ENCODE measurements around the gene PITPNM1.
"Not testable (repeated sequence)": the region's sequence is repeated elsewhere in the genome, so short reads cannot be mapped to it uniquely, and the experiment has no call there.

Gene PITPNM1

DNA sequence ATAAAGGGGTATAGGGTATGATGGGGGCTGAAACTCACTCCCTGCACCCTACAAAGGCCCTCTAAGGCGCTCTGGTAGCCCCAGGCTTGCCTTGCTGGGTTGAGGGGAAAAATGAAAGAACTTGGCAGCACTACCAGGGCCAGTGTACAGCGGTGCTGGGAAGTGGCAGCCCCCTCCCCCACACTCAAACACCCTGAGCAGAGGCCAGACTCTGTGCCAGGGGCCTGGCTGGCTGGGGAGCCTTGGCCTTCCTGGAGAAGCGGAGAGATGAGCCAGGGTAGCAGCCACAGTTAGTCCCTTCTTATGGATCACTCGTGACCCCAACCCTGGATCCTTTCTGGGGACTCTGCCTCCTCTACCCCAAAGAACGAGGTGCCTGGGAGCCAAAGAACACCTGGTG lies 38.8 kb downstream of the PITPNM1 start:
- DNase-seq = no peak

DNA sequence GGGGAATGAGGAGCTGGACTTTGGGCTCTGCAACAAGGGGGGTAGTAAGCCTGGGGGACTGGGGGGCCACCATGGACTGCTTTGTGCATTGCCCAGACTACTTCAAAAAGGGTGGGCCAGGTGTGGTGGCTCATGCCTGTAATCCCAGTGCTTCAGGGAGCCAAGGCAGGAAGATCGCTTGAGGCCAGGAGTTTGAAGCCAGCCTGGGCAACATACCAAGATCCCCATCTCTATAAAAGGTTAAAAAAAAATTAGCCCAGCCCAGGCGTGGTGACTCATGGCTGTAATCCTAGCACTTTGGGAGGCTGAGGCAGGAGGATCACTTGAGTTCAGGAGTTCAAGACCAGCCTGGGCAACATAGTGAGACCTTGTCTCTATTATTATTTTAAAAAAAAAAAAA lies 39.6 kb downstream of the PITPNM1 start:
- not testable (repeated sequence) for DNase-seq, ATAC-seq

More for the DNA sequence above, 38.8 kb downstream of the PITPNM1 start:
- ATAC-seq = no peak

DNA sequence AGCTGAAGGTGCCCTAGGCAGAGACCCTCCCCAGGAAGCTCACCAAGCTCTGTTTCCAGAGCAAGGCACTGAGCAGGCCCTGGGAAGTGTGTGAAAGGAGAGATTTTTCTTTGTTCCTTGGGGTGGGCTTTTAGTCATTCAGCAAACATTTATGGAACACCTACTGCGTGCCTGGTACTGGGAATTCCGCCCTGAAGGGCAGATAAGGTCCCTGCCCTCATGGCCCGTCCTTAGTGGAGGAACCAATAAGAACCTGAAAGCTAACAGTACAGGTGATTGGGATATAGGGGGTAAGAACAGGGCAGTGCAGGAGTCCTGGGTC lies 40.0 kb downstream of the PITPNM1 start:
- DNase-seq = no peak

DNA sequence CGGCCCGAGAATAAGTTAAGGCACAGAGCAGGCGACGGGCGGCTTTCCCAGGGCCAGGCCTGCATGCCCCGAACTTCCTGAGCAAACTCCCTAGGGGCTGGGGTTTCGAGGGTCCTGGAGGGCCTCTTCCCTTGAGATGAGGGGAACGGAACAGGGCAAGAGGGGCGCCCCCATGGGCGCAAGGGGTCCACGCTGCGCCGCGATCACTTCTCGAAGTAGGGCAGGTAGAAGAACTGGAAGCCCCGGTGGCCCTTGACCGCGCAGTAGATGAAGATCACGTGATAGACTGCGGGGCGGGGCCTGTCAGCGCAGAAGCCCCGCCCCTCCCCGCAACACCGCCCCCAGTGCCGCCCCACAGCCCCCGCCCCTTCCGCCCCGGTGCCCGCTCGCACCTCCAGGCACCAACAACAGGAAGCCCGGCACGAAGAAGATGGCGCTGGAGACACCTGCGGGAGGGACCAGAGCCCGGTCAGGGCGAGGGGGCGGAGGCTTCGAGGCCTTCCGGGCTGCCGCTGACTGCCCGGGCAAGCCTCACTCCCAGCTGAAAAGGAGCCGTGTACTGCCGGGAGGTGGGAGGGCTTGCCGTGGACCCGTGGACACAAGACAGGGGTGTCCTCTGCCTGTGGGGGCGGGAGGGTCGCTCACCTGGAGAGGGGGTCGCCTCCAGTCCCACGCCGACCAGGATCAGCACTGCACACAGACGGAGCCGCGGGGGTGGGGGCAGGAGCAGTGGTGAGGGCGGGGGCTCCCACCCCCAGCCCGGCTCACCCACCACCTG lies 40.6 kb downstream of the PITPNM1 start:
- DNase-seq (peak; percentile 95), ATAC-seq (peak; percentile 78)

More for the DNA sequence above, 40.0 kb downstream of the PITPNM1 start:
- no peak for ATAC-seq

DNA sequence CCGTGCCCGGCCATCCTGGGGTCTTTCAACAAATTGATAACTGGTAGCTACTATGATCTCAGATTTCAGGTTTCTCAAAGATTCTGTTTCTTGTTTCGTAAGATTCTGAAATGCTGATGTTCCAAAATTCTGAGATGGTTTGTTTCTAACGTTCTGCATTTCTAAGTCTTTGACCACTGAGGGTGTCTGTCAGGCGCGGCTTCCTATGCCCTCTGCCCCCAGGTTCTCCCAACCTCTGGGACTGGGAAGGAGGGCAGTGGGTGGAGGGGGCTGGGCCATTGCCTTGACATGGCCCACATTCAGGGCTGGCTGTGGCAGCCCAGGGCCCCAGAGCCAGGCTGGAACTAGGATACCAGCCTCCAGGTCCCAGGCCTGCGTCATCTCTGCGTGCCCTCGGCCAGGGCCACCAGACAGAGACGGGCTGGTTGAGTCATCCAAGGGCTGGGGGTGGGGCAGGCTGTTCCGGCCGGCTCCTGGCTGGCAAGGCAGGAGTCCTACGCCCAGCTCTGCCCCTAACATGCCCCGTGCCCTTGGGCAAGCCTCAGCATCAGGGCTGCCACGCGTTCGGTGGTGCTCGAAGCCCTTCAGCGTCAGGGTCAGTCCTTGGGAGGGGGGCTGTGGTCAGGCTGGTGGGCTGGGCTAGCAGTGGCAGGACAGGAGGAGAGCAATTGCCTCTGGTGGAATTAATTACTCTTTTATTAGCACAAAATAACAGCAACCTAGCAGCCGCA lies 41.3 kb downstream of the PITPNM1 start:
- DNase-seq (no peak), ATAC-seq (no peak)

DNA sequence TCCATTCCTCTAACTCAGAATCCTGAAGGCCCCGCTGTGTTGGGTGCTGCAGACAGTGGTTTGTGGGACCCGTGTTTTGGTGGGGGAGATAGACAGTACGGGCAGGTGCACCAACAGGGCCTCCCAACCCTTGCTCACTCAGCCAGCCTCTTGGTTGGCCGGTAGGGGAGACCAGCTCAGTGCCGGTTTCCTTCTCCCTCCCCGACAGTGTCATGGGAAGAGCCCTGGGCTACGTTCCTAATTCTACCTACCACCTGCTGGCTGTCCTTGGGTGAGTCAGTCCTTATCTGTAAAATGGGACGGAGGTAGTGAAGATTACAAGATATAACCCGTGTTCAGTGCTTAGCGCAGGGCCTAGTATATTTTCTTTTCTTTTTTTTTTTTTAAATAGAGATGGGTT lies 42.0 kb downstream of the PITPNM1 start:
- ATAC-seq = no peak
- DNase-seq = no peak

DNA sequence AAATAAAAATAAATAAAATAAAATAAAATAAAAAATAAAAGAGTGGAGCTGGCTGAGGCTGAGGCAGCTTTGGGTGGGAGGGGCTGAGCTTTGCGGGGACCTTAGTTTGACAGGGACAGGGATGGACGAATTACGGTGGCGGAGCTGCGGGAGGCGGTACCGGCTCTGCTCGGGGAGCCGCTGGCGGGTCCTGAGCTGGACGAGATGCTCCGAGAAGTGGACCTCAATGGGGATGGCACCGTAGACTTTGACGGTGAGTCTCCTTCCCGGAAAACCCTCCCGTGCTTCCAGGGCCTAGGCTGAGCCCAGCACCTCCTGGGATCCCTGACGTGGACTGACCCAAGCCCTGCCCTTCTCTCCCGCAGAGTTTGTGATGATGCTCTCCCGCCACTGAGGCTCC lies 46.9 kb downstream of the PITPNM1 start:
- DNase-seq (no peak), ATAC-seq (no peak)

DNA sequence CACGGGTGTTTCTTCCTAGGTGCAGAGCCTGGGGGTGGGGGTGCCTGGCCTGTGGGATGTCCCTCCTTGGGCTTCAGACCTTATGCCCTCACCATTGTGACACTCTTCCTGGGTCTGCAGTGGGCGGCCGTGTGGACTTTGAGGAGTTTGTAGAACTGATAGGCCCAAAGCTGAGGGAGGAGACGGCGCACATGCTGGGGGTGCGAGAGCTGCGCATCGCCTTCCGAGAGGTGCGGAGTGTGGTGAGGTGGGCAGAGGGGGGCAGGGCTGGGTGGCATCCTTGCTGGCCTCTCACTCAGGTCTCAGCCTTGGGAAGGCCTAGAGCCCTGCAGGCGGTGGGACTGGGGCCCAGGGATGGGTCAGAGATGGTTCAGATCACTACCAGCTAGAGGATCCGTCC lies 47.7 kb downstream of the PITPNM1 start:
- DNase-seq = no peak
- ATAC-seq = no peak

DNA sequence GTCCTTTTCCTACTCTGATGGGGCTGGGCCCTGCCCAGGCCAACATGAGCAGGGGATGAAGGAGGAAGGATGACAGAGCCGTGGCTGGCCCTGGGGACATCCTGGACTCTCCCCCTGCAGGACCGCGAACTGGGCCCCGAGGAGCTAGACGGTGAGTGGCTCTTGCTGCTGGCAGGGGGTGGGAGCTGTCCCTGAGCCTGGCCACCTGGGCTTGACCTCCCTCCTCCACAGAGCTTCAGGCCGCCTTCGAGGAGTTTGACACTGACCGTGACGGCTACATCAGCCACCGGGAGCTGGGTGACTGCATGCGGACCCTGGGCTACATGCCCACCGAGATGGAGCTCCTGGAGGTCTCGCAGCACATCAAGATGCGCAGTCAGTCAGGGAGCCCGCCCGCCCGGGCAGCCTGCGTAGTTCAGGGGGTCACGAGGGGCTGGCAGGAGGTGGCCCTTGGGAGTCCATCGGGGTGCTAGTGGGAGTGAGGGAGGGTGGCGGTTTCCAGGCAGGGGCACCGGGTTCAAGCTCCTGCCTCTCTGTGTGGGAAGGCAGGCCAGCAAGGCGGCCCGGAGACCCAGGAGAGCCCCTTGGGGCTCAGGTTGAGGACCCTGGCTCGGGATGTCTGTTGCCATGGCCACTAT lies 49.0 kb downstream of the PITPNM1 start:
- ATAC-seq (no peak), DNase-seq (no peak)

DNA sequence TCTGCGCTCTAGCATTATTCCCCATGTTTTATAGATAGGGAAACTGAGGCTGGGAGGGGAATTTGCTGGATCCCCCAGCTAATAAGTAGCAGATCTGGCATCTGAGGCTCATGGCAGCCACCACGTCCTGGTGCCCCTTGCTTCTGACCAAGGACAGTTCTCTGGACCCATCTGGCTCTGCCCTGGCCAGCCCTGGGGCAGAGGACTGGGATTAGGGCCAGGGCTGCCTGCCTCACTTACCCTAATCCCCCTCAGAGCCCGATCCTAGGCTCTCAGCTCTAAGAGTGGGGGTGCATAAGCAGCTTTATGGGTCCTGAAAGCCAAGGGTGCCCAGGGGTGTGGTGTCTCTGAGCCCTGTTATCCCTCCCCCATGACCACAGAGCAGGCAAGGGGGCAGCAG lies 50.1 kb downstream of the PITPNM1 start, which contains the start of gene CABP4:
Gene CABP4 (plus strand): TSS at position 301 of the 400 bp plus-strand sequence. CDS start 70 bp downstream, at position 371.
- DNase-seq = no peak

DNA sequence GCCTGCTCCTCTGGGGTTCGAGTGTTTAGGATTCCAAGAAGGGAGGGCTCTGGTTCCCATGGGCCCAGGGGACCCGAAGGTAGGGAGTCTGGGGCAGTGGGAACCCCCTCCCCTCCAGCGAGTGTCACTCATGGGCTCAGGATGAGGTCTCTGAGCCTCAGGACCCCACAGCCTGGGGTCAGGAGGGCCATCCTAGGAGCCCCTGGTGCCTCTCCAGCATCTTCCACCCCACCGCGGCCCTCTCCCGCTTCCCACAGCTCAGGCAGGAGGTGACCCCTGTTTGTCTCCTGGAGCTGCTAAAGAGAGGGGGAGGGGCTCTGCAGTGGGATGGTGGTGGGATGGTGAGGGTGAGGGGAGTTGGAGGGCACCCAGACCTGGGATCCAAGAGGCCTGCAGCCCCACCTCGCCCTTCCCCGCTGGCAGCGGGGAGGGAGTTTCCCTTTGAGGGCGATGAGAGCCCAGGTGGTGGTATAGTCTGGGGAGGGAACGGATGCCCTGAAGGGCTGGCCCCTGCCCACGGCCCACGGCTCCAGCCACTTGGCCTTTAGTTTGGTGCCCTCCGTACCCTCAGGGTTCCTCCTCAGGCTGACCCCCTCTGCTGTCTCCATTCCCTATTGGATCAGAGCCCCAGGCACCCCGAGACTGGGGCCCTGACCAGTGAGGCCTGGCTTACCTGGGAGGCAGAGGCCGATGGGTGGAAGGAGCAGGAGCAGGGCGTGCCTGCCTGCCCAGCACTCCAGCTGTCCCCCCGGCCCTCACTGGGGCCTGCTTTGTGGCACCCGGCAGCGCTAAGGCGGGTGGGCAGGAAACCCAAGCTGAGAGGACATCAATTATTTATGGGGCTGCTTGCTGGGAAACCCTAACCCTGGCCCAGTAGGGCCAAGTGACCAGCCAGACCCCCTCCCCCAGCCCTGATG lies 51.1 kb downstream of the PITPNM1 start:
- DNase-seq = no peak
- no peak for ATAC-seq

More for the DNA sequence above, 50.1 kb downstream of the PITPNM1 start, which contains the start of gene CABP4:
- ATAC-seq = no peak

DNA sequence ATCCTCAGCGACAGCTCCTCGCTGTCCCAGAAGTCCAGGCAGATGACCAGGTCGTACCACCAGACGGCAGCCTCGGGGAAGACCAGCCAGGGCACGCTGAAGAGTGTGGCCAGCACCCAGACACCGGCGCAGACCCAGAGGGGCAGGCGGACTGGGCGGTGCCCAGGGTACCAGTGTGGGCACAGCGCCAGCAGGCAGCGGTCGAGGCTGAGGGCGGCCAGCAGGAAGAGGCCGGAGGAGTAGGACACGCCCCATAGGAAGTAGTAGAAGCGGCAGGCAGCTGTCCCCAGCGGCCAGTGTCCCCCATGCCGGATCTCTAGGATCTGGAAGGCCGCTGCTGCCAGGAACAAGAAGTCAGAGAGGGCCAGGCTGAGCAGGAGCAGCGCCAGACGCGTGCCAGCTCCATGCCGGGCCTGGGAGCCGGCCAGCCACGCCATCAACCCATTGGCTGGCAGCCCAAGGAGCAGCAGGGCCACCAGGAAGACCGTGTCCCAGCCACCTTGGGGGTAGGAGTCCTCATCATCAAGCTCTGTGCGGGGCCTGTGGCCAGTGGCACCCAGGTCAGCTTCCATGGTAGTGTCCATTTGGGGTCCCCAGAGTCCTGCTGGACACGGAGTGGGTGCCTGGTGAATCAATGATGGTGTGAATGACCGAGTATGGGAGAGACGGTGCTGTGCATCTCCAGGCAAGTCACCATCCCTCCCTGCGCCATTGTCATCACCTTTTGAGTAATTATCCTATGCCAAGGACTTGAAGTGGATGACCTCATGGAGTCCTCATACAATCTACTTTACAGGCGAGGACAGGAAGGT lies 52.8 kb downstream of the PITPNM1 start, which contains the start of gene GPR152:
Gene GPR152 (minus strand): TSS at position 589 of the 812 bp plus-strand sequence. CDS start 5 bp downstream, at position 584.
- DNase-seq (no peak), ATAC-seq (no peak)

DNA sequence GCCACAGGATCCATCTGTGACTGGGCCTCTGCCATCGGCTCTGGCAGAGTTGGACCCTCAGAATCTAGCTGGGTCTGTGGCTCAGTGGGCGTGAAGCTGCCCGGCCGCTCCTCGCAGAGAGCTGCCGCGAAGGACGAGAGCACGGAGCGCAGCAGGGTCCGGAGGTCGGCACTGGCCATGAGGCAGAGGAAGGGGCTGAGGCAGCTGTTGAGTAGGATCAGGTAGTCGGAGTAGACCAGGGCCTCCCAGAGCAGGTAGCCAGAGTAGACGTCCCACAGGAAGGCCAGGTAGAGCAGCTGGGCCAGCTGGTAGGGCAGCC lies 53.5 kb downstream of the PITPNM1 start:
- no peak for DNase-seq
- no peak for ATAC-seq

DNA sequence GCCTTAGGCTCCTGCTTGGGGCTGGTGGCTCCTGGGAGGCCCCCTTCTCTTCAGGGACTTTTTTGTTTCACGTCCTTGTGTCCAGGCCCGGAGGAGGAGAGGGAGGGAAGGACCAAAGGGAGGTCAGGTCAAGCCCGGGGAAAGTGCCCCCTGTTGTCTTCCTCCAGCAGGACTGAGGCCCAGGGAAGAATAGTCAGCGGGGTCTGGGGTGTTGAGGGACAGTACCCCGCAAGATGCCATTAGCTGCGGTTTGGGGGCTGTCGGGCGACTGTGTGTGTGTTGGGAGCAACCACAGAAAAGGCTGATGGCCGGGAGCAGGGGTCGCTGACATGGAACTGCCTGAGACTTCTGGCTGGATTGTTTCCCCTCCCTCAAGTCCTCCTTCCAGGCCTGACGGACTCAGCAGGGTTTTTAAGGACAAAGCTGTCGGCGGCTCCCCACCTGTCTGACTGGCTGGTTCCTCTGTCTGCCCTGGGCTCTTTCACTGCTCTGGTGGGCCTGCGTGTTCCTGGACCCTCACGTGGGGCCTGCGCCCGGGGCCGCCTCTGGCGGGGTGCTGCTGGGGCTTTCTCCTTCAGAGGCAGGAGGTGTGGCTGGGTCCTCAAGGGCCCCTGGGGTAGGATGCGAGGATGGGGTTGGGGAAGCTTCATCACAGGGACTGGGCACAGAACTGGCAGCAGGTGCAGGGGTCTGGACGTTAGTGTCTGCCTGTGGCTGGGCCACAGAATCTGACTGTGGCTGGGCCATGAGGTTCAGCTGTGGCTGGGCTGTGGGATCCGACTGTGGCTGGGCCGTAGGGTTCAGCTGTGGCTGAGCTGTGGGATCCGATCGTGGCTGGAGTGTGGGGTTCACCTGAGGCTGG lies 54.1 kb downstream of the PITPNM1 start:
- ATAC-seq = no peak

DNA sequence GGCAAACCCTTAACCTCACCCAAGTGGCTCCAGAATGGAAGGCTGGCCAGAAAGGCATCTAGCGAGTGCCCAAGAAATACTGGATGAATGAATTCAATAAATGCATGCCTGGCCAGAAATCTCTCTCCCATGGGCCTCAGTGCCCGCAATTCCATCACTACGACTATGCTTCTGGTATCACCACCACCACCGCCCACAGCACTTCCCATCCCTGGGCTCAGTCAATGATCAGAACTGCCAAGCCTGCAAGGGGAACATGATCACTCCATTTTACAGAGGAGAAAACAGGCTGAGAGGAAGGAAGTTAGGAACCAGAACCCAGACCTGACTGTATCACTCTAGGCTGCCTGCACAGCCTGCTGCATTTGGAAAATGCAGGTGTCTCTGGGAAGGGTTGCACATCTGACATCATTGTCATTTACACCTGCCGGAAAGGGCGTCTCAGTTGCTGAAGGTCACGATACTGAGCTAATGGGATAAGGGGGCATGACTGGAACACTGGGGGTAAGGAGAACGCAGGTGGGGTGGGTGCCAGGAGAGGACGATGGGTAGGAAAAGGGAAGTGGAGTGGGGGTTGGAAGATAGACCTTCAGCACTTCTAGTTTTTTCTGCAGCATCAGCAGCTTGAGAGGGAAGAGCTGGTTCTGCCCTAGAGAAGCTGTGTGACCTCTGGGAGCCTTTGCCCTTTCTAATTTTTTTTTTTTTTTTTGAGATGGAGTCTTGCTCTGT lies 55.9 kb downstream of the PITPNM1 start:
- DNase-seq = no peak
- no peak for ATAC-seq

More for the DNA sequence above, 54.1 kb downstream of the PITPNM1 start:
- no peak for DNase-seq

DNA sequence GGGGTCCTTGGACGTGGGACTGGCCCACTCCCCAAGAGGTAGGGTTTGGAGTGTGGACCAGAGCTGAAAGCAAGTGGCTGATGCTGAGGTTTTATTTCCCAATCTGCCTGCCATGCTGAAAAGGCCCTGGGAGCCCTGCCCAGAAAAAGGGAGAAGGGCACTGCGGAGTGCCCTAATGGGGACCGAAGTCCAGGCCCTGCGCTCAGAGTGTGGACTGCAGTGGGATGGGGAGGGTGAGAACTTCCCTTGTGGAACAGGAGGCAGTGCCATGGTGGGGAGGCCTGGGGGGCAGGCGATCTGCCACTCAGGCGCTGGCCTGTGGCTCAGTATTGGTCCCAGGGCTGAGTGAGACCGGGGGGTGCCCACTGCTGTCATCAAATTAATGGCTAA lies 56.9 kb downstream of the PITPNM1 start:
- ATAC-seq = no peak

DNA sequence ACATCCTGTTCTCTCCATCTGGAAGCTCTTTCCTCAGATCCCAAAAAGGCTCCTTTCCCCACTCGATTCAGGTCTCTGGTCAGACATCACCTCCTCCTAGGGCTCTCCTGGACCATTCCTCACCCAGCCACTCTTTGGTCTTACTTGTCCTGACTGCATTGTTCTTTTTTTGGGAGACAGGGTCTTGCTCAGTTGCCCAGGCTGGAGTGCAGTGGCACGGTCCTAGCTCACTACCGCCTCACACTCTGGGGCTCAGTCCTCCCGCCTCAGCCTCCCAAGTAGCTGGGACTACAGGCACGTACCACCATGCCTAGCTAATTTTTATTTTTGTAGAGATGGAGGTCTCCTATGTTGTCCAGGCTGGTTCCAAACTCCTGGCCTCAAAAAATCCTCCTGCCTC lies 59.6 kb downstream of the PITPNM1 start:
- no peak for ATAC-seq
- no peak for DNase-seq

More for the DNA sequence above, 56.9 kb downstream of the PITPNM1 start:
- no peak for DNase-seq

DNA sequence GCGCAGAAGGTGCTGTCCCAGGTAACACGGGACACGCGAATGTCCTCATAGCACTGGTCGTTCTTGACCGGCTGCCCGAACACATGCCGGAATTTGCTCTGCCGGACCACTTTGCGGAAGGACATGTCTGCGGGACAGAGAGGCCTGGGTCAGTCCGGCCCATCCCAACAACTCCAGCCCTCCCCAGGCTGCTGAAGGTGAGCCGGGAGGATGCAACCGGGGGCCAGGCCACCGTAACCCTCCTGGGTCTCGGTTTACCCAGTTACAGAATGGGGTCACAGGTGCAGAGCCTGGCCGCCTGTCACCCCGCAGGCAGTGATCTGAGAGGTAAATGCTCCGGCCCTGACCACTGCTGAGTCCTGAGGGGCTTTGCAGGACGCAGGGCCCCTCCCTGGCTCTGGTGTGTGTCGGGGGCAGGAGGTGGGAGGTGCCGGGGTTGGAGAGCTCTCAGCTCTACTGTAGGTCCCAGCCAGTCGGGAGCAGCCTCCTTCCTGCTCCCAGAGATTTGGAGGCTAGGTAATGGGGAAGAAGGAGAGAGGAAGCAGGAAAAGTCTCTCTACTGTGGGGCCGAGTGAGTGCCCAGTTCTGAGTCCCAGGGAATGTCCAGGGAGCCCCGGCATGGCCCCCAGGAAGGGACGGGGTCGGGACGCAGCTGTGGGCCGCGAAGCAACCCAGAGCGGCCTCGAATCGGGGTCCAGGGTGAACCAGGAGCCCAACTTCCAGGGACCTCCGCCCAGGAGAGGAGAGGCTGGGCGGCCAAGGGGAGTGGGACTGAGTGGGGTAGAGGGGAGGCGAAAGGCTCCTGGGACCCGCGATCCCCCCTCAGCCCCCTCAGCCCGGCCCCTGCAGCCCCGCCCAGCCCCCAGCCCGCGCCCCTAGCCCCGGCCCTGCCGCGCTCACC lies 62.4 kb downstream of the PITPNM1 start:
- DNase-seq (no peak), ATAC-seq (no peak)
